Breast epithelium (tissue), 4 donors: ENCODE results near the gene SPACDR. TPM values are rescaled to one million over a fixed set of nuclear protein-coding genes. Genes with fewer than 3 reads are reported as not detected.

ENCODE experiments used
- DNase-seq, 2 donors: peaks; one replicate each; pipeline ENCODE4 v3.0.0-alpha.2; 2019; ENCODE audit warnings: low spot score in 2 of 2
- H3K27ac ChIP-seq, 2 donors: fragments of 200-600 bp; sonication (generic) in 1 of 2; one replicate each; pipeline ENCODE4 v1.5.1; 2016 to 2019; ENCODE audit warnings: mild to moderate bottlenecking in 1 of 2
- H3K27me3 ChIP-seq, 2 donors: fragments of 200-600 bp; sonication (generic) in 1 of 2; one replicate each; pipeline versions ENCODE4 v1.5.1 to v1.6.0; 2017 to 2019; ENCODE audit warnings: control low read depth in 1 of 2, mild to moderate bottlenecking in 1 of 2
- H3K36me3 ChIP-seq: fragments of 200-600 bp; one replicate; pipeline ENCODE4 v1.5.1; 2019
- H3K4me1 ChIP-seq, 2 donors: fragments of 200-600 bp; sonication (generic); one replicate each; pipeline ENCODE4 v1.5.1; 2016 to 2019; ENCODE audit warnings: control low read depth in 1 of 2
- H3K4me3 ChIP-seq, 3 donors: fragments of 200-600 bp; sonication (generic); 1 replicate in 2 of 3; 2 replicates in 1 of 3; pipeline ENCODE4 v1.5.1; 2016 to 2019; ENCODE audit warnings: mild to moderate bottlenecking in 3 of 3, moderate library complexity in 2 of 3
- H3K9me3 ChIP-seq, 2 donors: fragments of 200-600 bp; sonication (generic) in 1 of 2; one replicate each; pipeline ENCODE4 v1.5.1; 2016 to 2019; ENCODE audit warnings: control low read depth in 1 of 2
- POLR2A ChIP-seq: fragments of 450-650 bp; IDR thresholded peaks from one replicate; pipeline ENCODE4 v1.6.1; 2016; ENCODE audit warnings: antibody characterized with exemption, mild to moderate bottlenecking, moderate library complexity
- POLR2AphosphoS5 ChIP-seq, 3 donors: sonication (generic); formaldehyde crosslinking; IDR thresholded peaks; one replicate each; pipeline ENCODE4 v1.6.1; 2017; ENCODE audit warnings: antibody characterized with exemption in 3 of 3
- intact Hi-C: fragments of 100-400 bp; cut with DNase I; formaldehyde crosslinking; loops from one replicate; pipeline ENCODE4 v1.15.1; 2023; ENCODE audit warnings: low total_unique reads
- total RNA-seq, 3 donors: library from RNA; depleted of rRNA; stranded (reverse); fragments of >200 nt; gene quantifications; one replicate each; pipeline ENCODE4 v1.1.0, GENCODE V29; 2016
- TF ChIP-seq, protein P1 (sequence below), 3 donors: fragments of 450-650 bp; IDR thresholded peaks; one replicate each; pipeline ENCODE4 v1.5.1; 2016 to 2017; ENCODE audit warnings: antibody characterized with exemption in 3 of 3, mild to moderate bottlenecking in 3 of 3, moderate library complexity in 3 of 3

Gene SPACDR
- total RNA-seq, 3 donors from 2014 or later, result not detected

DNA sequence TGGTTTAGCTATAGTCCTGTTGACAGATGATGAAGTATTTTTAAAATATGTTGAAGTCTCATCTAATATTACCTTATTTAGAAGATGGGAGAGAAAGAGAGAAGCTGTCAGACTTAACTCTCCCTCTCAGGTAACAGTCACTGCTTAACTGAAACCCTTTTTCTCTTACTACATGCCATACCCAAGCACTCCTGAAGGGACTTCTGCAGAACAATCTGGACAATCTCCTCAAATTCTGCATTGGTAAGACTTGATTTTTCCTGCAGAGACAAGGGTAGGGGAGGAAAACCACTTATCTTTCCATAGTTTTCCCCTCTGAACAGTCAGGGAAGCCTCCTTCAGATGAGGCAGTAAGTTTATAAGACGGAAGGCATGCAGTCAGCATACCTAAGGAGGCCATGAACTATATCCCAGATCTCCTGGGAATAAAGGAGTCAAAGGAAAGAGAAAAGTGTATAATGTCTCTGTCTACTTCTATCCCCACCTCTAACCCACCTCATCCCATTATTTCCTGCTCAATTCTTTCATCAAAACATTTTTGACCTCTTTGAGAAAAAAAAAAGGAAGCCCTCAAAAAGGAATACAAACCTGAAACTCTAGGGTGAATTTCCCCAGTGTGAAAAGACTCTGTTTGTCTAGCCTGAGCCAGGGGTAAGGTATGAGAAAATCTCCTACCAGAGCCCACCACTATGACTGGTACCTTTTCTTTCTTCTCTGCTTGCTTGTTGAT lies 45.0 kb downstream of the SPACDR start:
- Histone ChIP-seq H3K9me3 (no peaks in the 10 kb centered on the region), H3K36me3 (no peaks in the 10 kb centered on the region), H3K27me3 (no peaks in the 10 kb centered on the region), H3K27ac (no peak overlapping the region), H3K4me3 (no peak overlapping the region), H3K4me1 (no peaks in the 10 kb centered on the region)
- no peak for TF ChIP-seq POLR2A
- TF ChIP-seq, protein P1, sequence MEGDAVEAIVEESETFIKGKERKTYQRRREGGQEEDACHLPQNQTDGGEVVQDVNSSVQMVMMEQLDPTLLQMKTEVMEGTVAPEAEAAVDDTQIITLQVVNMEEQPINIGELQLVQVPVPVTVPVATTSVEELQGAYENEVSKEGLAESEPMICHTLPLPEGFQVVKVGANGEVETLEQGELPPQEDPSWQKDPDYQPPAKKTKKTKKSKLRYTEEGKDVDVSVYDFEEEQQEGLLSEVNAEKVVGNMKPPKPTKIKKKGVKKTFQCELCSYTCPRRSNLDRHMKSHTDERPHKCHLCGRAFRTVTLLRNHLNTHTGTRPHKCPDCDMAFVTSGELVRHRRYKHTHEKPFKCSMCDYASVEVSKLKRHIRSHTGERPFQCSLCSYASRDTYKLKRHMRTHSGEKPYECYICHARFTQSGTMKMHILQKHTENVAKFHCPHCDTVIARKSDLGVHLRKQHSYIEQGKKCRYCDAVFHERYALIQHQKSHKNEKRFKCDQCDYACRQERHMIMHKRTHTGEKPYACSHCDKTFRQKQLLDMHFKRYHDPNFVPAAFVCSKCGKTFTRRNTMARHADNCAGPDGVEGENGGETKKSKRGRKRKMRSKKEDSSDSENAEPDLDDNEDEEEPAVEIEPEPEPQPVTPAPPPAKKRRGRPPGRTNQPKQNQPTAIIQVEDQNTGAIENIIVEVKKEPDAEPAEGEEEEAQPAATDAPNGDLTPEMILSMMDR (IDR thresholded peaks at IDR 0.05), result no peak
- no peak for TF ChIP-seq POLR2AphosphoS5 (IDR thresholded peaks at IDR 0.05)
- DNase-seq, result no peak
- intact Hi-C loops, result no loop called here

DNA sequence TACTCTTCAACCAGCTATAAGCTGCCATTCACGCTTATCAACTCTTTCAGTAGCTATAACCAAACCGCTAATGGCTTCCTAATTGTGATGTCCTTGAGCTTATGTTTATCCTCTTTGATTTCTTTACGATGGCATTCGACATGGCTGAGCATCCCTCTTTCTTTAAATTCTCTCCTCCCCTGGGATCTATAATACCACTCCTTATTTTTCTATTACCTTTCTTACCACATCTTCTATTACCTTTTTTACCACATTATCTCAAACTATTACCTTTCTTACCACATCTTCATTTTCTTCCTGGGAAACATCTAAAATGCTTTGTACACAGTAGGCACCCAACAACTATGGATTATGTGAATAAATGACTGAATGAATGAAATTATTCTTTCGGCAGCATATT lies 48.6 kb downstream of the SPACDR start:
- DNase-seq, result no peak
- TF ChIP-seq, protein P1 (IDR thresholded peaks at IDR 0.05), result no peak
- TF ChIP-seq POLR2A (no peak), POLR2AphosphoS5 (IDR thresholded peaks at IDR 0.05) (no peak)
- Histone ChIP-seq H3K9me3 (no peaks in the 10 kb centered on the region), H3K4me3 (no peak overlapping the region), H3K36me3 (no peaks in the 10 kb centered on the region), H3K4me1 (no peaks in the 10 kb centered on the region), H3K27ac (no peak overlapping the region), H3K27me3 (no peaks in the 10 kb centered on the region)
- intact Hi-C loops, result no loop called here

DNA sequence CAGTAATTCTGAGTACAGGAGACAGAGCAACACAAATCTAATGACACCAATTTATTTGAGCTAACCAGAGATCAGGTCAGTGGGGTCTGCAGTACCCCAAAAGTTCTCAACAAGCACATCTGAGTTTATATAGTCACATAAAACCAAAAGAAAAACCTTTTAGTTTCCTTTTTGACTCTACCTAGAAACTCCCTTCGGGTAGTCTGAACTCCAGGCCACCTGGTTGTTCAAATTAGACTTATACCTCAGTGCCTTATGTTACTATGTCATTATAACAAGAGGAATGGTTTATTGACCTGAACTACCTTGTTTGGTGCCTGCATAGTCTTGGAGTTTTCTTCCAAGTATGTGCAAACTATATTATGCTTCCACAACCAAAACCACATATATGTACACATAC lies 50.2 kb downstream of the SPACDR start:
- intact Hi-C loops, result no loop called here
- no peak for DNase-seq
- TF ChIP-seq, protein P1 (IDR thresholded peaks at IDR 0.05), result no peak
- TF ChIP-seq POLR2A (no peak), POLR2AphosphoS5 (IDR thresholded peaks at IDR 0.05) (no peak)
- Histone ChIP-seq H3K36me3 (no peaks in the 10 kb centered on the region), H3K27ac (no peak overlapping the region), H3K4me1 (no peaks in the 10 kb centered on the region), H3K27me3 (no peaks in the 10 kb centered on the region), H3K4me3 (no peak overlapping the region), H3K9me3 (no peaks in the 10 kb centered on the region)

DNA sequence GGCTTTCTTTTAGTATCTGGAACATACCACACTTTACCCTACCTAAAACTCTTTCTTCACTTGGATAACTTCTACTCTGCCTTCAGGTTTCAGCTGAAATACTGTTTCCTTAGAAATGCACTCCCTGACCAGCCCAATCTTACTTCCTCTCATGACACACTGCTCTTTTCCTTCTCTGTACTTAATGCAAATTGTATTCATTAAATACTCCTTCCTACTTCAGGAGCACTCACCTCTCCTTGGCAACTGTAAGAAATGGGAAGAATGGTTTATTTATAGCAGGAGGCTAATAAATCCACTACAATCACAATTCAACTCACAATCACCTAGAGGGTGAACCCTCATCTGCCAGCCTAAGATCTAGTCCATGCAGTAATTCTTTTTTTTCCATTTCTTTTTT lies 50.7 kb downstream of the SPACDR start:
- Histone ChIP-seq H3K36me3 (no peaks in the 10 kb centered on the region), H3K27me3 (no peaks in the 10 kb centered on the region), H3K4me3 (no peak overlapping the region), H3K4me1 (no peaks in the 10 kb centered on the region), H3K9me3 (no peaks in the 10 kb centered on the region), H3K27ac (no peak overlapping the region)
- intact Hi-C loops, result no loop called here
- TF ChIP-seq, protein P1 (IDR thresholded peaks at IDR 0.05), result no peak
- TF ChIP-seq POLR2A (no peak), POLR2AphosphoS5 (IDR thresholded peaks at IDR 0.05) (no peak)
- DNase-seq, result no peak

DNA sequence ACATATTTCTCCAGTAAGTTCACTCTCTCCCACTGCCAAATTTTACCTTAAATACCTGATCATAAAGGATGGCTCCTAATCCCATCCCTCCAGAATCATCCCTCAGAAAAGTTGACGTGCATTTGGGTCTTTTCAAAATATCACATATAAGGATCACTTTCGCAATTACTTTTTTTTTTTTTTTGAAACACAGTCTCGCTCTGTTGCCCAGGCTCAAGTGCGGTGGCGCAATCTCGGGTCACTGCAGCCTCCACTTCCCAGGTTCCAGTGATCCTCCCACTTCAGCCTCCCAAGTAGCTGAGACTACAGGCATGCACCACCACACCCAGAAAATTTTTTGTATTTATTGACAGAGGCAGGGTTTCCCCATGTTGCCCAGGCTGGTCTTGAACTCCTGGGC lies 53.0 kb downstream of the SPACDR start:
- H3K4me3 ChIP-seq, result no peak overlapping the region
- H3K36me3 ChIP-seq, result no peaks in the 10 kb centered on the region
- no peak for DNase-seq
- TF ChIP-seq, protein P1 (IDR thresholded peaks at IDR 0.05), result no peak
- TF ChIP-seq POLR2AphosphoS5 (IDR thresholded peaks at IDR 0.05), result no peak
- TF ChIP-seq POLR2A, result no peak
- intact Hi-C loops, result no loop called here
- no peaks in the 10 kb centered on the region for H3K4me1 ChIP-seq
- H3K27ac ChIP-seq, result no peak overlapping the region
- no peaks in the 10 kb centered on the region for H3K27me3 ChIP-seq
- H3K9me3 ChIP-seq, result no peaks in the 10 kb centered on the region
